ENCODE measurements around the gene TSR3. TPM values are rescaled to one million over a fixed set of nuclear protein-coding genes. Genes with fewer than 3 reads are reported as not detected.

The TSR3 gene
- total RNA-seq, 1 experiment from 2014 or later = 52.7 TPM

DNA sequence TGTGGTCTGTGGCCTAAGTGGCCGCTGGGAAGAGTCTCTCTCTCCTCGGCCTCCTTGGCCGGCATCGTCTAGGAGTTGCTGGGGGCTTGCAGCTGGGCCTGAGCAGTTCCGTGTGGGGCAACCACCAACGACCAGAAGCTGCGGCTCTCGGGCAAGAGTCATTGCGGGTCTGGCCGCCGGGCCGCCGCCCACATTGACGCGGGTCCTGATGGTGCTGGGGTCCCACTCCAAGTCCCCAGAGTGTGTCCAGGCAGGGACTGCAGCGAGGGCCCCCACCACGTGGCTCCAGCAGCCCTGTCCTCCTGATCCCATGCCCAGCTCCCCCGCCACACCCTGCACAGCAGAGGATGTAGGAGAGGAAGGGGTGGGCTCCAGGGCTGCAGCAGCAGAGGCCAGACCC lies 31.9 kb upstream of the TSR3 start:
- Histone ChIP-seq H3K9me2 (ENCODE audit: insufficient read depth) (no peaks in the 10 kb centered on the region), H3K27ac (ENCODE audit: low read depth, low read length) (no peak overlapping the region), H2AFZ (ENCODE audit: low read depth, low read length, poor library complexity, severe bottlenecking) (no peak overlapping the region), H3K27me3 (ENCODE audit: insufficient read depth, low read length) (no peaks in the 10 kb centered on the region), H3K4me2 (ENCODE audit: low read length) (no peak overlapping the region), H4K20me1 (ENCODE audit: insufficient read depth) (no peaks in the 10 kb centered on the region), H3K4me1 (ENCODE audit: control insufficient read depth in 1 of 2, insufficient read depth in 2 of 2, low read length in 2 of 2) (peaks cover 6 to 9% of the 10 kb centered on the region in 2 experiments), H3K36me3 (ENCODE audit: control insufficient read depth in 1 of 2, insufficient read depth in 2 of 2, low read length in 2 of 2) (no peaks in the 10 kb centered on the region; a peak in 1 of 4 replicates), H3K79me2 (ENCODE audit: insufficient read depth, low read length) (peaks cover 8% of the 10 kb centered on the region), H3K4me3 (replicated peaks in 1 of 2; ENCODE audit: low read depth in 1 of 2, low read length in 2 of 2) (no peak overlapping the region), H3K9me3 (ENCODE audit: control insufficient read depth in 1 of 2, insufficient read depth in 1 of 2, low read depth in 1 of 2, low read length in 2 of 2) (no peaks in the 10 kb centered on the region), H3K9ac (ENCODE audit: low read length) (no peak overlapping the region)
- ChIA-PET RAD21 (ENCODE audit: low non-redundant PET in 1 of 2, low total read pairs in 2 of 2, uncharacterized antibody in 2 of 2, unreplicated experiment in 2 of 2) (no interaction called here), POLR2A (no interaction called here), CTCF (no interaction called here)
- BruUV-seq (replicated peaks) = no TSS peak
- TF ChIP-seq POLR2AphosphoS5 (IDR thresholded peaks at IDR 0.05; ENCODE audit: low read depth, low read length) (no peak), CEBPB (IDR thresholded peaks at IDR 0.05; ENCODE audit: low read depth) (no peak), JUND (IDR thresholded peaks at IDR 0.05) (no peak), YY1 (IDR thresholded peaks at IDR 0.05; ENCODE audit: extremely low read depth, insufficient replicate concordance, low read depth, low read length) (no peak), SIN3A (IDR thresholded peaks at IDR 0.05; ENCODE audit: low read depth) (no peak), EZH2phosphoT487 (IDR thresholded peaks at IDR 0.05; ENCODE audit: borderline replicate concordance) (no peak), EZH2 (IDR thresholded peaks at IDR 0.05) (no peak), ZNF274 (IDR thresholded peaks at IDR 0.05; ENCODE audit: low read depth, low read length) (no peak), TCF7L2 (IDR thresholded peaks at IDR 0.05; ENCODE audit: borderline replicate concordance, extremely low read depth, insufficient read depth, insufficient read length) (no peak), SP1 (IDR thresholded peaks at IDR 0.05; ENCODE audit: low read depth) (no peak), SRF (IDR thresholded peaks at IDR 0.05; ENCODE audit: low read depth) (no peak)
- TF ChIP-seq, protein P1, sequence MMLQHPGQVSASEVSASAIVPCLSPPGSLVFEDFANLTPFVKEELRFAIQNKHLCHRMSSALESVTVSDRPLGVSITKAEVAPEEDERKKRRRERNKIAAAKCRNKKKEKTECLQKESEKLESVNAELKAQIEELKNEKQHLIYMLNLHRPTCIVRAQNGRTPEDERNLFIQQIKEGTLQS (IDR thresholded peaks at IDR 0.05) = no peak
- TF ChIP-seq, protein P2, sequence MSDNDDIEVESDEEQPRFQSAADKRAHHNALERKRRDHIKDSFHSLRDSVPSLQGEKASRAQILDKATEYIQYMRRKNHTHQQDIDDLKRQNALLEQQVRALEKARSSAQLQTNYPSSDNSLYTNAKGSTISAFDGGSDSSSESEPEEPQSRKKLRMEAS (IDR thresholded peaks at IDR 0.05) = no peak
- TF ChIP-seq, protein P3, sequence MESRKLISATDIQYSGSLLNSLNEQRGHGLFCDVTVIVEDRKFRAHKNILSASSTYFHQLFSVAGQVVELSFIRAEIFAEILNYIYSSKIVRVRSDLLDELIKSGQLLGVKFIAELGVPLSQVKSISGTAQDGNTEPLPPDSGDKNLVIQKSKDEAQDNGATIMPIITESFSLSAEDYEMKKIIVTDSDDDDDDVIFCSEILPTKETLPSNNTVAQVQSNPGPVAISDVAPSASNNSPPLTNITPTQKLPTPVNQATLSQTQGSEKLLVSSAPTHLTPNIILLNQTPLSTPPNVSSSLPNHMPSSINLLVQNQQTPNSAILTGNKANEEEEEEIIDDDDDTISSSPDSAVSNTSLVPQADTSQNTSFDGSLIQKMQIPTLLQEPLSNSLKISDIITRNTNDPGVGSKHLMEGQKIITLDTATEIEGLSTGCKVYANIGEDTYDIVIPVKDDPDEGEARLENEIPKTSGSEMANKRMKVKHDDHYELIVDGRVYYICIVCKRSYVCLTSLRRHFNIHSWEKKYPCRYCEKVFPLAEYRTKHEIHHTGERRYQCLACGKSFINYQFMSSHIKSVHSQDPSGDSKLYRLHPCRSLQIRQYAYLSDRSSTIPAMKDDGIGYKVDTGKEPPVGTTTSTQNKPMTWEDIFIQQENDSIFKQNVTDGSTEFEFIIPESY (IDR thresholded peaks at IDR 0.05; ENCODE audit: extremely low read depth, insufficient replicate concordance, low read length) = no peak
- TF ChIP-seq, protein P4, sequence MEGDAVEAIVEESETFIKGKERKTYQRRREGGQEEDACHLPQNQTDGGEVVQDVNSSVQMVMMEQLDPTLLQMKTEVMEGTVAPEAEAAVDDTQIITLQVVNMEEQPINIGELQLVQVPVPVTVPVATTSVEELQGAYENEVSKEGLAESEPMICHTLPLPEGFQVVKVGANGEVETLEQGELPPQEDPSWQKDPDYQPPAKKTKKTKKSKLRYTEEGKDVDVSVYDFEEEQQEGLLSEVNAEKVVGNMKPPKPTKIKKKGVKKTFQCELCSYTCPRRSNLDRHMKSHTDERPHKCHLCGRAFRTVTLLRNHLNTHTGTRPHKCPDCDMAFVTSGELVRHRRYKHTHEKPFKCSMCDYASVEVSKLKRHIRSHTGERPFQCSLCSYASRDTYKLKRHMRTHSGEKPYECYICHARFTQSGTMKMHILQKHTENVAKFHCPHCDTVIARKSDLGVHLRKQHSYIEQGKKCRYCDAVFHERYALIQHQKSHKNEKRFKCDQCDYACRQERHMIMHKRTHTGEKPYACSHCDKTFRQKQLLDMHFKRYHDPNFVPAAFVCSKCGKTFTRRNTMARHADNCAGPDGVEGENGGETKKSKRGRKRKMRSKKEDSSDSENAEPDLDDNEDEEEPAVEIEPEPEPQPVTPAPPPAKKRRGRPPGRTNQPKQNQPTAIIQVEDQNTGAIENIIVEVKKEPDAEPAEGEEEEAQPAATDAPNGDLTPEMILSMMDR (IDR thresholded peaks at IDR 0.05 in 2 of 3, conservative IDR thresholded peaks at IDR 0.05 in 1 of 3; ENCODE audit: borderline replicate concordance in 1 of 3, insufficient read depth in 1 of 3, low read depth in 2 of 3, low read length in 2 of 3) = no peak
- DNase-seq (ENCODE audit: low read depth, low spot score) (no peak), ATAC-seq (no peak)
- intact Hi-C loops (cut with micrococcal nuclease) = no loop called here
